GM23338 (cell line): ENCODE data around the gene SMAD3. TPM values are rescaled to one million over a fixed set of nuclear protein-coding genes. Genes with fewer than 3 reads are reported as not detected.

Experiments used
- ATAC-seq: fragments of 200-7000 bp; cut with Tn5 transposase; 3 replicates; pipeline ENCODE4 v1.9.1; 2020
- DNase-seq: peaks from one replicate; pipeline ENCODE4 v3.0.0-alpha.2; 2015; ENCODE audit warnings: low spot score
- H2AFZ ChIP-seq: fragments of 200-600 bp; sonication (generic); 2 replicates; pipeline ENCODE4 v1.8.0; 2016; ENCODE audit warnings: antibody characterized with exemption, mild to moderate bottlenecking, moderate library complexity
- H3F3A ChIP-seq: fragments of 200-600 bp; sonication (generic); replicated peaks from 2 replicates; pipeline ENCODE4 v1.8.0; 2017; ENCODE audit warnings: antibody characterized with exemption, mixed run types, low read depth
- H3K27ac ChIP-seq: fragments of 200-600 bp; sonication (generic); 2 replicates; pipeline ENCODE4 v1.6.1; 2016; ENCODE audit warnings: low read depth
- H3K27me3 ChIP-seq: fragments of 200-600 bp; sonication (generic); 2 replicates; pipeline ENCODE4 v1.8.0; 2016; ENCODE audit warnings: mild to moderate bottlenecking, mixed run types, moderate library complexity; ENCODE audit not compliant: insufficient read depth
- H3K36me3 ChIP-seq: fragments of 200-600 bp; sonication (generic); 2 replicates; pipeline ENCODE4 v1.8.0; 2016; ENCODE audit warnings: mild to moderate bottlenecking; ENCODE audit not compliant: insufficient read depth
- H3K4me1 ChIP-seq: fragments of 200-600 bp; sonication (generic); 2 replicates; pipeline ENCODE4 v1.8.0; 2016; ENCODE audit warnings: mild to moderate bottlenecking, moderate library complexity; ENCODE audit not compliant: insufficient read depth
- H3K4me2 ChIP-seq: fragments of 200-600 bp; sonication (generic); 2 replicates; pipeline ENCODE4 v1.7.1; 2017; ENCODE audit warnings: mixed run types
- H3K4me3 ChIP-seq: fragments of 200-600 bp; sonication (generic); 2 replicates; pipeline ENCODE4 v1.6.1; 2016; ENCODE audit warnings: mixed run types
- H3K79me2 ChIP-seq: fragments of 200-600 bp; sonication (generic); replicated peaks from 2 replicates; pipeline ENCODE4 v1.8.0; 2017; ENCODE audit warnings: mild to moderate bottlenecking; ENCODE audit not compliant: insufficient read depth
- H3K9me2 ChIP-seq: fragments of 200-600 bp; sonication (generic); 2 replicates; pipeline ENCODE4 v1.8.0; 2017; ENCODE audit not compliant: insufficient read depth
- H4K20me1 ChIP-seq: fragments of 200-600 bp; sonication (generic); replicated peaks from 2 replicates; pipeline ENCODE4 v1.8.0; 2017; ENCODE audit warnings: mild to moderate bottlenecking; ENCODE audit not compliant: insufficient read depth
- H3K27ac Mint-ChIP-seq: 2 replicates; pipeline ENCODE4 v1.8.0; 2020; ENCODE audit warnings: inconsistent platforms, mild to moderate bottlenecking, moderate library complexity, mixed read lengths
- H3K27me3 Mint-ChIP-seq: 3 replicates; pipeline ENCODE4 v1.8.0; 2022; ENCODE audit warnings: low read depth, mild to moderate bottlenecking, moderate library complexity, mixed read lengths, inconsistent platforms; ENCODE audit not compliant: insufficient read depth, poor library complexity
- H3K36me3 Mint-ChIP-seq: 3 replicates; pipeline ENCODE4 v1.8.0; 2021; ENCODE audit warnings: low read depth, mild to moderate bottlenecking, inconsistent platforms, moderate library complexity, mixed read lengths
- H3K4me1 Mint-ChIP-seq: 3 replicates; pipeline ENCODE4 v1.8.0; 2020; ENCODE audit warnings: mild to moderate bottlenecking, inconsistent platforms, mixed read lengths
- H3K4me3 Mint-ChIP-seq: 3 replicates; pipeline ENCODE4 v1.8.0; 2021; ENCODE audit warnings: moderate library complexity, mild to moderate bottlenecking, inconsistent platforms, mixed read lengths
- H3K9me3 Mint-ChIP-seq: 3 replicates; pipeline ENCODE4 v1.8.0; 2020; ENCODE audit warnings: moderate library complexity, mild to moderate bottlenecking, inconsistent platforms, mixed read lengths
- CREB1 ChIP-seq: fragments of 250-450 bp; sonication (Bioruptor Pico); IDR thresholded peaks from 2 replicates; pipeline ENCODE4 v1.5.0; 2020; ENCODE audit warnings: low read depth, mild to moderate bottlenecking, moderate library complexity
- ETS1 ChIP-seq: IDR thresholded peaks from 2 replicates; pipeline ENCODE4 v1.6.1; 2016; ENCODE audit warnings: antibody characterized with exemption
- EZH2 ChIP-seq: fragments of 200-600 bp; sonication (generic); IDR thresholded peaks from one replicate; pipeline ENCODE4 v1.8.0; 2017; ENCODE audit warnings: antibody characterized with exemption, mild to moderate bottlenecking, low read depth; ENCODE audit not compliant: unreplicated experiment
- EZH2phosphoT487 ChIP-seq: fragments of 200-600 bp; sonication (generic); IDR thresholded peaks from one replicate; pipeline ENCODE4 v1.8.1; 2018; ENCODE audit warnings: antibody characterized with exemption; ENCODE audit not compliant: unreplicated experiment
- POLR2AphosphoS5 ChIP-seq: IDR thresholded peaks from 2 replicates; pipeline ENCODE4 v1.6.1; 2016; ENCODE audit warnings: antibody characterized with exemption, low read depth
- STAT1 ChIP-seq: IDR thresholded peaks from one replicate; pipeline ENCODE4 v1.6.1; 2016; ENCODE audit warnings: antibody characterized with exemption; ENCODE audit not compliant: unreplicated experiment
- ZNF114 ChIP-seq: fragments of 250-450 bp; sonication (Bioruptor Pico); IDR thresholded peaks from 2 replicates; pipeline ENCODE4 v1.5.0; 2020; ENCODE audit warnings: mild to moderate bottlenecking, moderate library complexity
- ZNF462 ChIP-seq: fragments of 250-450 bp; sonication (Bioruptor Pico); IDR thresholded peaks from 2 replicates; pipeline ENCODE4 v1.5.0; 2020; ENCODE audit warnings: mild to moderate bottlenecking, moderate library complexity
- polyA plus RNA-seq: library from polyadenylated mRNA; unstranded; fragments of >200 nt; fragmentation: Nextera tagmentation; extraction: Ambion mirVana; gene quantifications from 2 replicates; pipeline ENCODE4 v1.2.1, GENCODE V29; 2016
- total RNA-seq: library from RNA; depleted of rRNA; stranded (reverse); fragments of >200 nt; shearing (Covaris generic); gene quantifications from 2 replicates; pipeline ENCODE4 v1.2.3, GENCODE V29; 2014
- TF ChIP-seq, protein P1 (sequence below), 2 experiments: fragments of 200-600 bp in 1 of 2; sonication (generic) in 1 of 2; conservative IDR thresholded peaks; 2 replicates each; pipeline versions ENCODE4 v1.5.1 to v1.6.1; 2016 to 2017; ENCODE audit warnings: antibody characterized with exemption in 2 of 2, low read depth in 2 of 2, mild to moderate bottlenecking in 2 of 2, moderate library complexity in 1 of 2

The SMAD3 gene
- total and polyA plus RNA-seq, 2 experiments from 2014 or later = 4.9 to 11.6 TPM

GRCh38 chr15:67178569-67179210 lies 113.3 kb downstream of the SMAD3 start:
- ATAC-seq (no peak), DNase-seq (no peak)

More at GRCh38 chr15:67178569-67179210, 113.3 kb downstream of the SMAD3 start:
- H3K36me3 Mint-ChIP-seq = peaks cover 3% of the 10 kb centered on the region; the same call in 2 of the 3 replicates
- no peak overlapping the region for H3K4me2 ChIP-seq
- no peaks in the 10 kb centered on the region for H3F3A ChIP-seq
- H3K36me3 ChIP-seq = no peaks in the 10 kb centered on the region
- TF ChIP-seq, protein P1, sequence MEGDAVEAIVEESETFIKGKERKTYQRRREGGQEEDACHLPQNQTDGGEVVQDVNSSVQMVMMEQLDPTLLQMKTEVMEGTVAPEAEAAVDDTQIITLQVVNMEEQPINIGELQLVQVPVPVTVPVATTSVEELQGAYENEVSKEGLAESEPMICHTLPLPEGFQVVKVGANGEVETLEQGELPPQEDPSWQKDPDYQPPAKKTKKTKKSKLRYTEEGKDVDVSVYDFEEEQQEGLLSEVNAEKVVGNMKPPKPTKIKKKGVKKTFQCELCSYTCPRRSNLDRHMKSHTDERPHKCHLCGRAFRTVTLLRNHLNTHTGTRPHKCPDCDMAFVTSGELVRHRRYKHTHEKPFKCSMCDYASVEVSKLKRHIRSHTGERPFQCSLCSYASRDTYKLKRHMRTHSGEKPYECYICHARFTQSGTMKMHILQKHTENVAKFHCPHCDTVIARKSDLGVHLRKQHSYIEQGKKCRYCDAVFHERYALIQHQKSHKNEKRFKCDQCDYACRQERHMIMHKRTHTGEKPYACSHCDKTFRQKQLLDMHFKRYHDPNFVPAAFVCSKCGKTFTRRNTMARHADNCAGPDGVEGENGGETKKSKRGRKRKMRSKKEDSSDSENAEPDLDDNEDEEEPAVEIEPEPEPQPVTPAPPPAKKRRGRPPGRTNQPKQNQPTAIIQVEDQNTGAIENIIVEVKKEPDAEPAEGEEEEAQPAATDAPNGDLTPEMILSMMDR (conservative IDR thresholded peaks at IDR 0.05; ENCODE audit: low read depth in 2 of 2) = no peak
- TF ChIP-seq CREB1 (CRISPR knock-in tag) (no peak), EZH2 (no peak), STAT1 (no peak), POLR2AphosphoS5 (no peak), EZH2phosphoT487 (no peak), ZNF114 (CRISPR knock-in tag) (no peak), ETS1 (no peak), ZNF462 (no peak)
- peaks cover 19% of the 10 kb centered on the region for H3K27me3 Mint-ChIP-seq
- H3K4me3 ChIP-seq = no peak overlapping the region
- H3K9me2 ChIP-seq = no peaks in the 10 kb centered on the region
- no peak overlapping the region for H2AFZ ChIP-seq
- H4K20me1 ChIP-seq = no peaks in the 10 kb centered on the region
- peaks cover 7% of the 10 kb centered on the region; the same call in 1 of the 2 replicates for H3K4me1 ChIP-seq
- H3K79me2 ChIP-seq = no peaks in the 10 kb centered on the region
- peaks cover 35% of the 10 kb centered on the region for H3K4me1 Mint-ChIP-seq
- no peaks in the 10 kb centered on the region for H3K9me3 Mint-ChIP-seq
- H3K27ac Mint-ChIP-seq = no peak overlapping the region
- no peak overlapping the region for H3K27ac ChIP-seq
- H3K4me3 Mint-ChIP-seq = no peak overlapping the region
- no peaks in the 10 kb centered on the region for H3K27me3 ChIP-seq
